CD4-positive, alpha-beta T cell (primary cell): ENCODE data around the gene SPINK6. TPM values are rescaled to one million over a fixed set of nuclear protein-coding genes. Genes with fewer than 3 reads are reported as not detected.

ENCODE experiments used
- ATAC-seq: fragments of 200-7000 bp; cut with Tn5 transposase; one replicate; pipeline ENCODE4 v1.10.0; 2022; ENCODE audit warnings: mild to moderate bottlenecking; ENCODE audit not compliant: poor library complexity
- CTCF ChIA-PET: fragments of 350-600 bp; sonication (Branson Sonifier 250); formaldehyde crosslinking; loops from one replicate; lab custom pipeline; 2021; ENCODE audit warnings: antibody characterized with exemption, inconsistent platforms; lab: Charles Lee
- POLR2A ChIA-PET: fragments of 350-600 bp; sonication (Branson Sonifier 250); formaldehyde crosslinking; loops from one replicate; lab custom pipeline; 2021; ENCODE audit warnings: antibody characterized with exemption, inconsistent platforms; lab: Charles Lee
- DNase-seq, 14 experiments: peaks; one replicate each; pipeline ENCODE4 v3.0.0-alpha.2; 2013 to 2020; ENCODE audit warnings: mixed read lengths in 2 of 14
- H3K27ac ChIP-seq, 2 donors: one replicate each; pipeline versions ENCODE4 v1.5.1 to v1.7.0; 2013; ENCODE audit warnings: low read length in 2 of 2, low read depth in 1 of 2, mild to moderate bottlenecking in 1 of 2
- H3K27me3 ChIP-seq, 2 experiments: 1 replicate in 1 of 2; 2 replicates in 1 of 2; pipeline versions ENCODE4 v1.6.1 to v1.7.0; 2013; ENCODE audit warnings: low read length in 2 of 2, control low read depth in 1 of 2, mild to moderate bottlenecking in 1 of 2, moderate library complexity in 1 of 2; ENCODE audit not compliant: insufficient read depth in 2 of 2, control insufficient read depth in 1 of 2
- H3K36me3 ChIP-seq: one replicate; pipeline ENCODE4 v1.6.1; 2013; ENCODE audit warnings: low read length, control low read depth; ENCODE audit not compliant: insufficient read depth
- H3K4me1 ChIP-seq: one replicate; pipeline ENCODE4 v1.6.1; 2013; ENCODE audit warnings: low read length, control low read depth; ENCODE audit not compliant: insufficient read depth
- H3K4me3 ChIP-seq: one replicate; pipeline ENCODE4 v1.5.1; 2013; ENCODE audit warnings: mild to moderate bottlenecking, low read length, moderate library complexity
- H3K9me3 ChIP-seq, 2 experiments: 1 replicate in 1 of 2; 2 replicates in 1 of 2; pipeline versions ENCODE4 v1.6.1 to v1.7.0; 2013; ENCODE audit warnings: low read length in 2 of 2, mild to moderate bottlenecking in 2 of 2, control low read depth in 1 of 2, moderate library complexity in 1 of 2; ENCODE audit not compliant: control insufficient read depth in 1 of 2, insufficient read depth in 1 of 2
- H3K27ac Mint-ChIP-seq: one replicate; pipeline ENCODE4 v1.8.0; 2020; ENCODE audit warnings: mixed read lengths
- H3K27me3 Mint-ChIP-seq: one replicate; pipeline ENCODE4 v1.8.0; 2021; ENCODE audit warnings: mixed read lengths
- H3K36me3 Mint-ChIP-seq: one replicate; pipeline ENCODE4 v1.8.0; 2021; ENCODE audit warnings: low read depth, mixed read lengths
- H3K4me1 Mint-ChIP-seq: one replicate; pipeline ENCODE4 v1.8.0; 2021; ENCODE audit warnings: low read depth, mixed read lengths
- H3K4me3 Mint-ChIP-seq: one replicate; pipeline ENCODE4 v1.8.0; 2020; ENCODE audit warnings: mild to moderate bottlenecking, mixed read lengths
- H3K9me3 Mint-ChIP-seq: one replicate; pipeline ENCODE4 v1.8.0; 2020; ENCODE audit warnings: mixed read lengths
- CTCF ChIP-seq: fragments of 200-600 bp; IDR thresholded peaks from one replicate; pipeline ENCODE4 v1.8.0; 2022; ENCODE audit warnings: antibody characterized with exemption, mild to moderate bottlenecking
- intact Hi-C, 2 experiments: fragments of 100-400 bp; cut with DNase I in 1 of 2; cut with micrococcal nuclease in 1 of 2; formaldehyde crosslinking; loops; one replicate each; pipeline versions ENCODE4 v1.15.1 to v1.9.0; 2023 to 2025; cut with DNase I, micrococcal nuclease
- total RNA-seq, 174 experiments: library from RNA in 2 of 174; stranded (reverse) in 2 of 174; gene quantifications; one replicate each; pipeline ENCODE4 v1.2.3 and lab custom pipeline; 2021 to 2026

Gene SPINK6
- total RNA-seq, 2 experiments from 2014 or later = not detected

GRCh38 chr5:148163345-148163744 is 39.5 kb upstream of the SPINK6 start:
- ATAC-seq = no peak
- no peak for DNase-seq
- Histone ChIP-seq H3K27me3 (no peaks in the 10 kb centered on the region), H3K9me3 (no peaks in the 10 kb centered on the region), H3K36me3 (no peaks in the 10 kb centered on the region), H3K4me1 (no peaks in the 10 kb centered on the region), H3K27ac (no peak overlapping the region), H3K4me3 (no peak overlapping the region)
- CTCF ChIA-PET = no interaction called here
- Mint-ChIP-seq H3K27me3 (no peaks in the 10 kb centered on the region), H3K4me3 (no peak overlapping the region), H3K27ac (no peak overlapping the region), H3K4me1 (no peaks in the 10 kb centered on the region), H3K9me3 (no peaks in the 10 kb centered on the region), H3K36me3 (no peaks in the 10 kb centered on the region)
- intact Hi-C loops = no loop called here
- POLR2A ChIA-PET = no interaction called here
- TF ChIP-seq CTCF = no peak

GRCh38 chr5:148166550-148167283 is 36.1 kb upstream of the SPINK6 start:
- H3K4me1 ChIP-seq = no peaks in the 10 kb centered on the region

GRCh38 chr5:148168246-148168645 is 34.6 kb upstream of the SPINK6 start, which contains the start of gene SPINK14:
Gene SPINK14, plus strand, starts transcription at chr5:148168546. Its CDS starts 1,187 bp downstream, at chr5:148169733.
- Histone ChIP-seq H3K4me1 (no peaks in the 10 kb centered on the region), H3K27me3 (peaks cover 0 to 6% of the 10 kb centered on the region in 2 experiments), H3K9me3 (no peaks in the 10 kb centered on the region), H3K36me3 (no peaks in the 10 kb centered on the region), H3K27ac (no peak within 1 kb of the TSS), H3K4me3 (no peak within 1 kb of the TSS)
- POLR2A ChIA-PET = no interaction called here
- DNase-seq = no peak
- H3K9me3 Mint-ChIP-seq = no peaks in the 10 kb centered on the region
- H3K27me3 Mint-ChIP-seq = no peaks in the 10 kb centered on the region
- intact Hi-C loops = no loop called here
- H3K36me3 Mint-ChIP-seq = no peaks in the 10 kb centered on the region
- no peak within 1 kb of the TSS for H3K4me3 Mint-ChIP-seq
- no peak for TF ChIP-seq CTCF
- CTCF ChIA-PET = no interaction called here
- H3K27ac Mint-ChIP-seq = no peak within 1 kb of the TSS
- no peaks in the 10 kb centered on the region for H3K4me1 Mint-ChIP-seq
- no peak for ATAC-seq

More at GRCh38 chr5:148166550-148167283, 36.1 kb upstream of the SPINK6 start:
- no peaks in the 10 kb centered on the region for H3K4me1 Mint-ChIP-seq
- no peaks in the 10 kb centered on the region for H3K36me3 Mint-ChIP-seq
- no peak for ATAC-seq
- Histone ChIP-seq H3K9me3 (no peaks in the 10 kb centered on the region), H3K27me3 (no peaks in the 10 kb centered on the region), H3K27ac (no peak overlapping the region), H3K36me3 (no peaks in the 10 kb centered on the region), H3K4me3 (no peak overlapping the region)
- intact Hi-C loops = no loop called here
- DNase-seq = no peak
- no peak for TF ChIP-seq CTCF
- ChIA-PET CTCF (no interaction called here), POLR2A (no interaction called here)
- H3K4me3 Mint-ChIP-seq = no peak overlapping the region
- H3K27ac Mint-ChIP-seq = no peak overlapping the region
- no peaks in the 10 kb centered on the region for H3K9me3 Mint-ChIP-seq
- no peaks in the 10 kb centered on the region for H3K27me3 Mint-ChIP-seq
